Measurements from ENCODE around the gene PRKAG2. TPM values are rescaled to one million over a fixed set of nuclear protein-coding genes. Genes with fewer than 3 reads are reported as not detected.

Gene PRKAG2
- total RNA-seq, 4 donors from 2014 or later = 25.1 to 57.8 (median 46.7) TPM

GRCh38 chr7:151683615-151684407, 193.1 kb downstream of the PRKAG2 start:
- intact Hi-C loops (cut with DNase I; ENCODE audit: low total_unique reads) = no loop called here
- DNase-seq = no peak
- Histone ChIP-seq H3K27ac (peak overlapping the region in 1 of 4 donors; percentile 6), H3K4me3 (no peak overlapping the region), H3K4me1 (peaks cover 0 to 24% (median 3%) of the 10 kb centered on the region in 4 donors), H3K36me3 (no peaks in the 10 kb centered on the region), H3K27me3 (no peaks in the 10 kb centered on the region), H3K9me3 (no peaks in the 10 kb centered on the region)
- in situ Hi-C loops (cut with MboI; ENCODE audit: low pct_ligation_motif_present in 1 of 4, low pct_unique_long_range_greater_than_20kb in 1 of 4, low sequenced_read_pairs in 3 of 4) = no loop called here
- WGBS, 2 donors (ENCODE audit: low coverage in 1 of 2) = 90 to 94% methylated on average over 2 to 18 of the region's 18 CpGs
- no peak for TF ChIP-seq POLR2A (IDR thresholded peaks at IDR 0.05)
- no peak for TF ChIP-seq CTCF (IDR thresholded peaks at IDR 0.05)
- no peak for TF ChIP-seq EP300 (IDR thresholded peaks at IDR 0.05; ENCODE audit: low read depth)
- TF ChIP-seq POLR2AphosphoS5 (IDR thresholded peaks at IDR 0.05) = no peak

GRCh38 chr7:151682831-151683614, 193.9 kb downstream of the PRKAG2 start:
- Histone ChIP-seq H3K4me3 (no peak overlapping the region), H3K9me3 (no peaks in the 10 kb centered on the region), H3K27me3 (no peaks in the 10 kb centered on the region), H3K4me1 (peaks cover 0 to 24% (median 3%) of the 10 kb centered on the region in 4 donors), H3K27ac (peak overlapping the region in 1 of 4 donors; percentile 6), H3K36me3 (no peaks in the 10 kb centered on the region)
- no peak for TF ChIP-seq CTCF (IDR thresholded peaks at IDR 0.05)
- no peak for TF ChIP-seq POLR2A (IDR thresholded peaks at IDR 0.05)
- TF ChIP-seq POLR2AphosphoS5 (IDR thresholded peaks at IDR 0.05) = no peak
- no peak for TF ChIP-seq EP300 (IDR thresholded peaks at IDR 0.05; ENCODE audit: low read depth)
- DNase-seq = no peak
- WGBS, 2 donors (ENCODE audit: low coverage in 1 of 2) = 82 to 85% methylated on average over 2 to 12 of the region's 14 CpGs
- intact Hi-C loops (cut with DNase I; ENCODE audit: low total_unique reads) = no loop called here
- in situ Hi-C loops (cut with MboI; ENCODE audit: low pct_ligation_motif_present in 1 of 4, low pct_unique_long_range_greater_than_20kb in 1 of 4, low sequenced_read_pairs in 3 of 4) = no loop called here

- WGBS, 2 donors (ENCODE audit: low coverage in 1 of 2) = 88% methylated on average over 3 of the region's 3 CpGs; no CpG with 5 or more reads in 1 of the 2 donors
- DNase-seq = no peak
- Histone ChIP-seq H3K27me3 (no peaks in the 10 kb centered on the region), H3K36me3 (no peaks in the 10 kb centered on the region), H3K9me3 (no peaks in the 10 kb centered on the region), H3K4me3 (no peak overlapping the region), H3K4me1 (peaks cover 0 to 18% (median 3%) of the 10 kb centered on the region in 4 donors), H3K27ac (peak overlapping the region in 1 of 4 donors; percentile 82)
- TF ChIP-seq CTCF (IDR thresholded peaks at IDR 0.05) = no peak
- TF ChIP-seq POLR2A (IDR thresholded peaks at IDR 0.05) = no peak
- TF ChIP-seq POLR2AphosphoS5 (IDR thresholded peaks at IDR 0.05) = no peak
- no peak for TF ChIP-seq EP300 (IDR thresholded peaks at IDR 0.05; ENCODE audit: low read depth)
- intact Hi-C loops (cut with DNase I; ENCODE audit: low total_unique reads) = no loop called here
- in situ Hi-C loops (cut with MboI; ENCODE audit: low pct_ligation_motif_present in 1 of 4, low pct_unique_long_range_greater_than_20kb in 1 of 4, low sequenced_read_pairs in 3 of 4) = no loop called here
Measured at GRCh38 chr7:151681726-151682125, 195.2 kb downstream of the PRKAG2 start.

GRCh38 chr7:151680810-151681209, 196.1 kb downstream of the PRKAG2 start:
- Histone ChIP-seq H3K4me1 (peaks cover 0 to 18% (median 3%) of the 10 kb centered on the region in 4 donors), H3K27ac (peak overlapping the region; percentile 50 to 82 (median 70)), H3K4me3 (no peak overlapping the region), H3K9me3 (no peaks in the 10 kb centered on the region), H3K27me3 (no peaks in the 10 kb centered on the region), H3K36me3 (no peaks in the 10 kb centered on the region)
- intact Hi-C loops (cut with DNase I; ENCODE audit: low total_unique reads) (no loop called here), in situ Hi-C loops (cut with MboI; ENCODE audit: low pct_ligation_motif_present in 1 of 4, low pct_unique_long_range_greater_than_20kb in 1 of 4, low sequenced_read_pairs in 3 of 4) (no loop called here)
- WGBS, 2 donors (ENCODE audit: low coverage in 1 of 2) = 84% methylated on average over 7 of the region's 7 CpGs; no CpG with 5 or more reads in 1 of the 2 donors
- TF ChIP-seq EP300 (IDR thresholded peaks at IDR 0.05; ENCODE audit: low read depth) (no peak), POLR2AphosphoS5 (IDR thresholded peaks at IDR 0.05) (peak in 2 of 3 donors; percentile 67 to 70), POLR2A (IDR thresholded peaks at IDR 0.05) (no peak), CTCF (IDR thresholded peaks at IDR 0.05) (no peak)
- DNase-seq = peak; percentile 43

Measured in transverse colon (tissue), 4 donors.